Activated CD8-positive, alpha-beta memory T cell treated with anti-CD3 and anti-CD28 coated beads, Interleukin-2, amount 10 ng/mL, durations not matched to agents 7 days and 5 days (primary cell): ENCODE measurements around the gene F12. TPM values are rescaled to one million over a fixed set of nuclear protein-coding genes. Genes with fewer than 3 reads are reported as not detected.

Experiments
- ATAC-seq: fragments of 150-1000 bp; cut with Tn5 transposase; one replicate; pipeline ENCODE4 v1.10.0; 2021; ENCODE audit warnings: moderate library complexity
- CTCF ChIA-PET: fragments of 350-600 bp; sonication (Branson Sonifier 250); formaldehyde crosslinking; loops from one replicate; lab custom pipeline; 2021; ENCODE audit warnings: antibody characterized with exemption; lab: Charles Lee
- DNase-seq: peaks from one replicate; pipeline ENCODE4 v3.0.0-alpha.2; 2020
- H3K27ac Mint-ChIP-seq: one replicate; pipeline ENCODE4 v1.8.0; 2021; ENCODE audit warnings: mild to moderate bottlenecking, mixed read lengths
- H3K27me3 Mint-ChIP-seq: one replicate; pipeline ENCODE4 v1.8.0; 2021; ENCODE audit warnings: mixed read lengths
- H3K36me3 Mint-ChIP-seq: one replicate; pipeline ENCODE4 v1.8.0; 2021; ENCODE audit warnings: mild to moderate bottlenecking, mixed read lengths
- H3K4me1 Mint-ChIP-seq: one replicate; pipeline ENCODE4 v1.8.0; 2021; ENCODE audit warnings: mixed read lengths
- H3K4me3 Mint-ChIP-seq: one replicate; pipeline ENCODE4 v1.8.0; 2021; ENCODE audit warnings: mild to moderate bottlenecking, moderate library complexity, mixed read lengths
- H3K9me3 Mint-ChIP-seq: one replicate; pipeline ENCODE4 v1.8.0; 2022; ENCODE audit warnings: low read depth, mixed read lengths
- total RNA-seq, 2 experiments: library from RNA; stranded (reverse); gene quantifications; one replicate each; pipeline ENCODE4 v1.2.3, GENCODE V29; 2021

Gene F12
- total RNA-seq, 2 experiments from 2014 or later = 1.3 to 2.2 TPM

DNA sequence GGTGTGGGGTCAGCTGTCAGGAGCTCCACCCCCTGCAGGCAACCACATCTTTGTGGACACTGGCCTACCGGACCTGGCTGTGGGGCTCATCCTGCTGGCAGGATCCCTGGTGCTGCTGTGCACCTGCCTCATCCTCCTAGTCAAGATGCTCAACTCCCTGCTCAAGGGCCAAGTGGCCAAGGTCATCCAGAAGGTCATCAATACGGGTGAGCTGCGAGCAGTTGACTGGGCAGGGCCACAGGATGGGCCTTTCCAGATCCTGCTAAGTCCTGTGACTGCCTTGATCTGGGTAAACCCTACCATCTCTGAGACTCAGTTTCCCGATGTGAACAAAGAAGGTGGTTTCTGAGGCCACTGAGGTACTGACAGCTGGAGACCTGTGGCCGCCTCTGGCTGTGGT lies 15.4 kb downstream of the F12 start:
- H3K27ac Mint-ChIP-seq = no peak overlapping the region
- DNase-seq = no peak

GRCh38 chr5:177393206-177393765 lies 16.1 kb downstream of the F12 start:
- Mint-ChIP-seq H3K4me1 (peaks cover 32% of the 10 kb centered on the region), H3K9me3 (no peaks in the 10 kb centered on the region), H3K27ac (no peak overlapping the region), H3K27me3 (no peaks in the 10 kb centered on the region), H3K4me3 (no peak overlapping the region), H3K36me3 (no peaks in the 10 kb centered on the region)
- CTCF ChIA-PET = interaction anchor here (1.3 to 20.4 kb wide), 5 partner anchors 10 to 106 kb away, joined by 7 to 405 read pairs (median 249); partner anchors contain the start of genes PDLIM7, PFN3 and RGS14
- ATAC-seq = no peak
- DNase-seq = no peak

More for the DNA sequence above, 15.4 kb downstream of the F12 start:
- no peaks in the 10 kb centered on the region for H3K36me3 Mint-ChIP-seq
- ATAC-seq = no peak
- no peaks in the 10 kb centered on the region for H3K27me3 Mint-ChIP-seq
- no peak overlapping the region for H3K4me3 Mint-ChIP-seq
- H3K9me3 Mint-ChIP-seq = no peaks in the 10 kb centered on the region
- CTCF ChIA-PET = interaction anchor here (1.7 to 20.4 kb wide), 4 partner anchors 10 to 107 kb away, joined by 7 to 405 read pairs (median 252); partner anchors contain the start of genes PFN3 and RGS14
- peaks cover 25% of the 10 kb centered on the region for H3K4me1 Mint-ChIP-seq

GRCh38 chr5:177392765-177393164 lies 16.6 kb downstream of the F12 start:
- Mint-ChIP-seq H3K36me3 (no peaks in the 10 kb centered on the region), H3K27ac (no peak overlapping the region), H3K4me3 (no peak overlapping the region), H3K9me3 (no peaks in the 10 kb centered on the region), H3K4me1 (peaks cover 37% of the 10 kb centered on the region), H3K27me3 (no peaks in the 10 kb centered on the region)
- no peak for DNase-seq
- no peak for ATAC-seq
- CTCF ChIA-PET = interaction anchor here (1.3 to 20.4 kb wide), 8 partner anchors 11 to 106 kb away, joined by 3 to 405 read pairs (median 66); partner anchors contain the start of genes PDLIM7, PFN3, PRR7 and RGS14

GRCh38 chr5:177390363-177391300 lies 18.7 kb downstream of the F12 start:
- peak overlapping the region; percentile 37 for H3K4me3 Mint-ChIP-seq
- peak overlapping the region; percentile 88 for H3K27ac Mint-ChIP-seq
- no peaks in the 10 kb centered on the region for H3K9me3 Mint-ChIP-seq

DNA sequence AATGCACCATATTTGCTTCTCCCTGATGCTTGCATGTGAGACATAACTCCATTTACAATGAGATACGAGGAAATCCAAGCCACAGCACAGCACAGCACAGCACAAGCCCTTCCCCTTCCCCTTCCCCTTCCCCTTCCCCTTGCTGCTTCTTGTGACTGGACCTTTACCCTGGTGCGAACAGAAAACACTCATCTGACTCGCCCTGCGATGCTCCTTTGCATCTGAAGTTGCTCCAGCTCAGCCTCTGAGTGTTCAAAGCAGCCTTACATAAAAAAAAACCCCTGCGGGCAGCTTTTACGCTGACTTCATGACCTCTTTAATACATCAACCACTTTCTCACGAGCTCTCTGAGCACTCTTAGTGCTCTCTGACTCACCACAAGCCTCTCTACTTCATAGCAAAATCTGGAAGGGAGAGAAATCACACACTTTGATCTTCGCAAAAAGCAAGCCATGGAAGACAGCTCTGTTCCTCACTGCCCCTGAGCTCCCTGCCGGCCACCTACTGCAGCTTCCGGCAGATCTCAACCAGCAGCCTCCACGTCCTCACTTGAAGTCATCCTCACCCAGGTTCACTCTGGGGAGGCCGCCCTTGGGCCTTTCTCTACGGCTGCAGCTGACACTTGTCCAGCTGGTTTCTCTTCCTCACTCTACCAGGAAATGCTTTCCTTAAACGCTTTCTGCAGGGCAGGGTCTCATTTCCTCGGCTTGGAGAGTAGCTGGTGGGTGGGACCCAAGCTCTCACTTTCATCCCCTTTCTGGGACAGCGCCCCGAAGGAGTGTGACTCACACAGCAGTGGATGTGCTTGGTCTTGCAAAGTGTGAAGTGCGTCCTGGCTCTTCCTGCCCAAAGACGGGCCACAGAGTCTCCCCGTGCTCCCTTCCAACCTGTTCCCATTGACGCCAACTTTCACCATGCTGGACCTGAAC lies 19.9 kb downstream of the F12 start:
- Mint-ChIP-seq H3K4me3 (peak overlapping the region; percentile 37), H3K9me3 (no peaks in the 10 kb centered on the region)
- CTCF ChIA-PET = interaction anchor here (0.7 to 20.4 kb wide), 35 partner anchors 11 to 729 kb away, joined by 3 to 405 read pairs (median 7); partner anchors contain the start of genes F12, GRK6, LMAN2 and PDLIM7

More at GRCh38 chr5:177390363-177391300, 18.7 kb downstream of the F12 start:
- H3K27me3 Mint-ChIP-seq = no peaks in the 10 kb centered on the region
- peak; percentile 93 for DNase-seq
- peaks cover 47% of the 10 kb centered on the region for H3K4me1 Mint-ChIP-seq
- CTCF ChIA-PET = interaction anchor here (0.6 to 20.4 kb wide), 46 partner anchors 12 to 319 kb away, joined by 3 to 405 read pairs (median 5); partner anchors contain the start of genes DDX41, F12, GRK6 and LMAN2
- peak; percentile 72 for ATAC-seq
- no peaks in the 10 kb centered on the region for H3K36me3 Mint-ChIP-seq

GRCh38 chr5:177388521-177389052 lies 20.8 kb downstream of the F12 start:
- Mint-ChIP-seq H3K27me3 (no peaks in the 10 kb centered on the region), H3K4me1 (peaks cover 54% of the 10 kb centered on the region), H3K9me3 (no peaks in the 10 kb centered on the region), H3K4me3 (no peak overlapping the region), H3K27ac (peak overlapping the region; percentile 88), H3K36me3 (no peaks in the 10 kb centered on the region)
- DNase-seq (no peak), ATAC-seq (no peak)
- CTCF ChIA-PET = interaction anchor here (1.0 to 20.4 kb wide), 15 partner anchors 10 to 728 kb away, joined by 3 to 405 read pairs (median 39); partner anchors contain the start of genes PDLIM7, PFN3, PRR7 and RGS14

More for the DNA sequence above, 19.9 kb downstream of the F12 start:
- Mint-ChIP-seq H3K4me1 (peaks cover 54% of the 10 kb centered on the region), H3K36me3 (no peaks in the 10 kb centered on the region), H3K27me3 (no peaks in the 10 kb centered on the region), H3K27ac (peak overlapping the region; percentile 88)
- DNase-seq (peak; percentile 72), ATAC-seq (peak; percentile 66)

- CTCF ChIA-PET = interaction anchor here (1.4 to 20.4 kb wide), 6 partner anchors 9 to 111 kb away, joined by 3 to 405 read pairs (median 78); partner anchors contain the start of genes PDLIM7, PRR7 and RGS14
- H3K4me1 Mint-ChIP-seq = peaks cover 54% of the 10 kb centered on the region
- H3K4me3 Mint-ChIP-seq = no peak overlapping the region
- DNase-seq (no peak), ATAC-seq (no peak)
- H3K36me3 Mint-ChIP-seq = no peaks in the 10 kb centered on the region
- H3K27ac Mint-ChIP-seq = no peak overlapping the region
- H3K27me3 Mint-ChIP-seq = no peaks in the 10 kb centered on the region
- no peaks in the 10 kb centered on the region for H3K9me3 Mint-ChIP-seq
These were observed 22.0 kb downstream of the F12 start for GRCh38 chr5:177387405-177387804.

GRCh38 chr5:177386542-177386941 lies 22.8 kb downstream of the F12 start:
- CTCF ChIA-PET = interaction anchor here (0.7 to 20.4 kb wide), 6 partner anchors 18 to 112 kb away, joined by 3 to 405 read pairs (median 44); partner anchors contain the start of genes PDLIM7 and RGS14
- no peaks in the 10 kb centered on the region for H3K36me3 Mint-ChIP-seq
- H3K27ac Mint-ChIP-seq = no peak overlapping the region
- H3K4me3 Mint-ChIP-seq = no peak overlapping the region
- ATAC-seq = no peak
- no peak for DNase-seq
- no peaks in the 10 kb centered on the region for H3K9me3 Mint-ChIP-seq
- H3K4me1 Mint-ChIP-seq = peaks cover 54% of the 10 kb centered on the region
- no peaks in the 10 kb centered on the region for H3K27me3 Mint-ChIP-seq

- no peak for DNase-seq
- H3K27ac Mint-ChIP-seq = no peak overlapping the region
- peaks cover 49% of the 10 kb centered on the region for H3K4me1 Mint-ChIP-seq
- no peak for ATAC-seq
- CTCF ChIA-PET = interaction anchor here (0.7 to 20.4 kb wide), 8 partner anchors 19 to 115 kb away, joined by 3 to 405 read pairs (median 6); partner anchors contain the start of genes PDLIM7 and RGS14
- H3K9me3 Mint-ChIP-seq = no peaks in the 10 kb centered on the region
- H3K36me3 Mint-ChIP-seq = no peaks in the 10 kb centered on the region
- H3K4me3 Mint-ChIP-seq = no peak overlapping the region
- no peaks in the 10 kb centered on the region for H3K27me3 Mint-ChIP-seq
These were observed 23.6 kb downstream of the F12 start for GRCh38 chr5:177385720-177386119.

- Mint-ChIP-seq H3K36me3 (no peaks in the 10 kb centered on the region), H3K4me3 (no peak within 1 kb of the TSS), H3K27me3 (no peaks in the 10 kb centered on the region), H3K27ac (peak within 1 kb of the TSS; percentile 4), H3K9me3 (no peaks in the 10 kb centered on the region), H3K4me1 (peaks cover 42% of the 10 kb centered on the region)
- DNase-seq (no peak), ATAC-seq (no peak)
- CTCF ChIA-PET = interaction anchor here (1.4 to 20.4 kb wide), 4 partner anchors 19 to 117 kb away, joined by 6 to 405 read pairs (median 8); partner anchors contain the start of gene RGS14
These were observed 25.2 kb downstream of the F12 start, which contains the start of gene SLC34A1 for GRCh38 chr5:177384134-177384533. Gene SLC34A1 (plus strand): TSS chr5:177384434. CDS start chr5:177385742, 1,308 bp downstream.

DNA sequence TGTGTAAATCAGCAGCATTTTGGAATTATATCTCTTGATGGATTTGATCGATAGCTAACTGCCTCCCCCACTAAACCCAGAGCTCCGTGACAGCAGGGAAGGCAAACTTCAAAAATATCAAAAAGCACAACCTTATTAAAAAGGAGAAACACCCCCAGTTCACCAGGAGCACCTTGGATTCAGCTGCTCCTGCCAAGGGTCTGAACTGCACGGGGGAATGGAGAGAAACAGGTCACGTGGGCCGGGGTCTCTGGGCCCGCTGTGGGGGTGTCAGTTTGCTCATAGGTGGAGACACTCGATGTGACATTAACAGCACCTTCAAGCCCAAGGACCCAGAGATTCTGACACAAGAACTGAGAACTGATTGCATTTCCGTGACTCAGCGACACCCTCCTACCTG lies 26.2 kb downstream of the F12 start:
- ATAC-seq (no peak), DNase-seq (no peak)
- H3K36me3 Mint-ChIP-seq = no peaks in the 10 kb centered on the region
- H3K27ac Mint-ChIP-seq = no peak overlapping the region
- H3K4me1 Mint-ChIP-seq = peaks cover 35% of the 10 kb centered on the region
- CTCF ChIA-PET = interaction anchor here (0.8 to 20.4 kb wide), 10 partner anchors 18 to 118 kb away, joined by 3 to 405 read pairs (median 4); partner anchors contain the start of gene RGS14
- H3K9me3 Mint-ChIP-seq = no peaks in the 10 kb centered on the region
- H3K27me3 Mint-ChIP-seq = no peaks in the 10 kb centered on the region
- H3K4me3 Mint-ChIP-seq = no peak overlapping the region
